Measurements from ENCODE around the gene ZBTB7A.

DNA sequence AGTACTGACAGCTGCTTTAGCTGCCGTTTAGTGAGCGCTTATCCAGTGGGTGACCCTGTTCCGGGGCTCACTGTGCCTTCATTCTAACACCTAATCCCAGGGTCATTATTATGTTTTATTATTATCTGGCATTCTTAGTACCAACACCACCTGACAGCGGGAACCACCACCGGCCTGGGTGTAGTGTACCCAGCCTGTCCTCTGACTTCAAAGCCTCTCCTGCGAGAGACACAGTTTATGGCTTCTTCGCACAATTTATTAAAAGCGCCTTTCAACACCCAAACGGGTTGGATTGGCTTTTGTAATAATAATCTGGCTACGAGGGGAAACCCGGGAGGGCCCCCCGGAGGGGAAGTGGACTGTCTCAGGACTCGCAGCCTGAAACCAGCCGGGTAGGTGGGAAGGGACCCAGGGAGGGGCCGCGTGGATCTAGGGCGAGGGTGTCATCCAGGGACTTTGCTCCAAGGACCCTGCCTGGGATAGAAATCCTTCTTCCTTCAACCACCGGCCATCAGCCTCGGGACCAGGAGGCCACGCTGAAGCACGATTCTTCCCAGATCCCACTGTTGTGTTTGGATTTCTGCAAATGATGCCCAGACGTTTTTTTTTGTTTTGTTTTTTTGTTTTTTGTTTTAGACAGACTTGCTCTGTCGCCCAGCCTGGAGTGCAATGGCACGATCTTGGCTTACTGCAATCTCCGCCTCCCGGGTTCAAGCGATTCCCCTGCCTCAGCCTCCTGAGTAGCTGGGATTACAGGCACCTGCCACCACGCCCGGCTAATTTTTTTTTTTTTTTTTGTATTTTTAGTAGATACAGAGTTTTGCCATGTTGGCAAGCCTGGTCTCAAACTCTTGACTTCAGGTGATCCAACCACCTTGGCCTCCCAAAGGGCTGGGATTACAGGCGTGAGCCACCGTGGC lies 1.6 kb upstream of the ZBTB7A start:
- TF ChIP-seq, protein P1, sequence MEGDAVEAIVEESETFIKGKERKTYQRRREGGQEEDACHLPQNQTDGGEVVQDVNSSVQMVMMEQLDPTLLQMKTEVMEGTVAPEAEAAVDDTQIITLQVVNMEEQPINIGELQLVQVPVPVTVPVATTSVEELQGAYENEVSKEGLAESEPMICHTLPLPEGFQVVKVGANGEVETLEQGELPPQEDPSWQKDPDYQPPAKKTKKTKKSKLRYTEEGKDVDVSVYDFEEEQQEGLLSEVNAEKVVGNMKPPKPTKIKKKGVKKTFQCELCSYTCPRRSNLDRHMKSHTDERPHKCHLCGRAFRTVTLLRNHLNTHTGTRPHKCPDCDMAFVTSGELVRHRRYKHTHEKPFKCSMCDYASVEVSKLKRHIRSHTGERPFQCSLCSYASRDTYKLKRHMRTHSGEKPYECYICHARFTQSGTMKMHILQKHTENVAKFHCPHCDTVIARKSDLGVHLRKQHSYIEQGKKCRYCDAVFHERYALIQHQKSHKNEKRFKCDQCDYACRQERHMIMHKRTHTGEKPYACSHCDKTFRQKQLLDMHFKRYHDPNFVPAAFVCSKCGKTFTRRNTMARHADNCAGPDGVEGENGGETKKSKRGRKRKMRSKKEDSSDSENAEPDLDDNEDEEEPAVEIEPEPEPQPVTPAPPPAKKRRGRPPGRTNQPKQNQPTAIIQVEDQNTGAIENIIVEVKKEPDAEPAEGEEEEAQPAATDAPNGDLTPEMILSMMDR (conservative IDR thresholded peaks at IDR 0.05 in 1 of 2, IDR thresholded peaks at IDR 0.05 in 1 of 2; ENCODE audit: low read depth in 1 of 2, low read length in 2 of 2) = no peak
- TF ChIP-seq EZH2 (IDR thresholded peaks at IDR 0.05; ENCODE audit: low read length, missing control alignments) = no peak

All from fibroblast of lung (primary cell).